Left lung (tissue), 10 donors: ENCODE data around the gene TDRD1. TPM values are rescaled to one million over a fixed set of nuclear protein-coding genes. Genes with fewer than 3 reads are reported as not detected.

ENCODE experiments used
- ATAC-seq: fragments of 200-7000 bp; cut with Tn5 transposase; one replicate; pipeline ENCODE4 v1.9.1; 2020; ENCODE audit warnings: moderate library complexity
- DNase-seq, 4 donors: peaks; one replicate each; pipeline ENCODE4 v3.0.0-alpha.2; 2013 to 2020
- H3K27ac ChIP-seq, 2 donors: fragments of 200-600 bp; sonication (generic) in 1 of 2; one replicate each; pipeline versions ENCODE4 v1.5.0 to v1.8.0; 2020 to 2021
- H3K27me3 ChIP-seq, 2 donors: fragments of 200-600 bp; sonication (generic) in 1 of 2; one replicate each; pipeline versions ENCODE4 v1.5.0 to v1.8.0; 2020 to 2021
- H3K36me3 ChIP-seq, 2 donors: fragments of 200-600 bp; sonication (generic) in 1 of 2; one replicate each; pipeline versions ENCODE4 v1.5.0 to v1.8.0; 2020 to 2021
- H3K4me1 ChIP-seq, 2 donors: fragments of 200-600 bp; one replicate each; pipeline ENCODE4 v1.8.0; 2021
- H3K4me3 ChIP-seq, 2 donors: fragments of 200-600 bp; sonication (generic) in 1 of 2; one replicate each; pipeline versions ENCODE4 v1.5.0 to v1.8.0; 2020 to 2021; ENCODE audit warnings: mild to moderate bottlenecking in 1 of 2
- H3K9me3 ChIP-seq, 2 donors: fragments of 200-600 bp; sonication (generic) in 1 of 2; one replicate each; pipeline versions ENCODE4 v1.5.0 to v1.8.0; 2020 to 2021
- CTCF ChIP-seq, 2 donors: fragments of 200-600 bp; sonication (generic) in 1 of 2; IDR thresholded peaks; one replicate each; pipeline versions ENCODE4 v1.5.0 to v1.8.0; 2021; ENCODE audit warnings: antibody characterized with exemption in 2 of 2
- intact Hi-C, 2 donors: fragments of 100-400 bp; cut with DNase I; formaldehyde crosslinking; loops; one replicate each; pipeline versions ENCODE4 v1.11.2 to v1.14.2; 2022
- polyA plus RNA-seq, 6 donors: library from polyadenylated mRNA; unstranded; fragments of 120-200 nt; gene quantifications; one replicate each; pipeline ENCODE4 v1.2.1, GENCODE V29; 2013; ENCODE audit not compliant: insufficient read length in 6 of 6
- total RNA-seq, 2 donors: library from RNA; stranded (reverse); fragmentation: NEBNext Ultra II Directional; extraction: Animal tissue kit (Norgen Biotek cat#: 25700); gene quantifications; one replicate each; pipeline ENCODE4 v1.2.1, GENCODE V29; 2021
- donor health status: DM: no; HTN: yes; CAD: no.
- donor health status: DM: no; HTN: no; CAD: no.

The TDRD1 gene
- total and polyA plus RNA-seq, 8 donors: 0.15 to 0.50 (median 0.20) TPM

GRCh38 chr10:114281461-114281860, 102.3 kb downstream of the TDRD1 start:
- H3K9me3 ChIP-seq: no peaks in the 10 kb centered on the region
- DNase-seq (no peak), ATAC-seq (no peak)
- TF ChIP-seq CTCF (IDR thresholded peaks at IDR 0.05): no peak
- no peaks in the 10 kb centered on the region for H3K27me3 ChIP-seq
- no peak overlapping the region for H3K27ac ChIP-seq
- no peaks in the 10 kb centered on the region for H3K36me3 ChIP-seq
- intact Hi-C loops: no loop called here
- no peak overlapping the region for H3K4me3 ChIP-seq
- no peaks in the 10 kb centered on the region for H3K4me1 ChIP-seq

Other genes starting within 250 kb of the TDRD1 start
- 10 to 100 TPM; 11.7 to 15.4 TPM for gene ADRB1, start 135.5 kb upstream of the TDRD1 start, total RNA-seq
- 1 to 10 TPM; 1.2 to 3.9 (median 3.1) TPM for gene ADRB1, start 135.5 kb upstream of the TDRD1 start, polyA plus RNA-seq
- 10 to 100 TPM; 25.2 to 36.2 TPM for gene CCDC186, start 5.2 kb upstream of the TDRD1 start, total RNA-seq
- gene CCDC186, start 5.2 kb upstream of the TDRD1 start, polyA plus RNA-seq: 10 to 100 TPM; 33.4 to 46.6 (median 37.1) TPM
- gene VWA2, start 59.9 kb downstream of the TDRD1 start, total RNA-seq: 10 to 100 TPM in 1 of 2 donors, 1 to 10 TPM in 1; 9.5 to 18.9 TPM
- 10 to 100 TPM; 25.3 to 31.4 (median 28.7) TPM for gene VWA2, start 59.9 kb downstream of the TDRD1 start, polyA plus RNA-seq
- gene AFAP1L2, start 225.1 kb downstream of the TDRD1 start, total RNA-seq: 1 to 10 TPM; 6.4 to 6.7 TPM
- 10 to 100 TPM; 31.8 to 43.3 (median 34.9) TPM for gene AFAP1L2, start 225.1 kb downstream of the TDRD1 start, polyA plus RNA-seq